Mucosa of rectum (tissue), 2 donors: Measurements from ENCODE around the gene PSAP.

Experiments used
- H3K27ac ChIP-seq, 2 donors: one replicate each; pipeline ENCODE4 v1.7.0; 2013; ENCODE audit warnings: inconsistent platforms in 2 of 2, low read depth in 2 of 2, low read length in 2 of 2
- H3K27me3 ChIP-seq, 2 donors: one replicate each; pipeline ENCODE4 v1.7.0; 2013; ENCODE audit warnings: low read length in 2 of 2; ENCODE audit not compliant: control insufficient read depth in 2 of 2, insufficient read depth in 2 of 2
- H3K36me3 ChIP-seq, 2 donors: one replicate each; pipeline ENCODE4 v1.7.0; 2013; ENCODE audit warnings: low read length in 2 of 2; ENCODE audit not compliant: control insufficient read depth in 2 of 2, insufficient read depth in 2 of 2
- H3K4me1 ChIP-seq, 2 donors: one replicate each; pipeline ENCODE4 v1.7.0; 2013; ENCODE audit warnings: low read length in 2 of 2, mild to moderate bottlenecking in 1 of 2; ENCODE audit not compliant: control insufficient read depth in 2 of 2, insufficient read depth in 2 of 2
- H3K4me3 ChIP-seq, 2 donors: one replicate each; pipeline ENCODE4 v1.7.0; 2013; ENCODE audit warnings: low read length in 2 of 2
- H3K9ac ChIP-seq, 2 donors: one replicate each; pipeline ENCODE4 v1.7.0; 2013; ENCODE audit warnings: low read length in 2 of 2, low read depth in 1 of 2, mild to moderate bottlenecking in 1 of 2
- H3K9me3 ChIP-seq, 2 donors: one replicate each; pipeline ENCODE4 v1.7.0; 2013; ENCODE audit warnings: low read length in 2 of 2; ENCODE audit not compliant: control insufficient read depth in 2 of 2
- donor health status: healthy.
- donor health status: Normal muscosa, but diverticular disease.

The PSAP gene

GRCh38 chr10:71816936-71817618 is 34.0 kb downstream of the PSAP start:
- no peaks in the 10 kb centered on the region for H3K4me1 ChIP-seq
- no peak overlapping the region for H3K9ac ChIP-seq
- H3K36me3 ChIP-seq, result peaks cover 60 to 64% of the 10 kb centered on the region in 2 donors
- no peaks in the 10 kb centered on the region for H3K9me3 ChIP-seq
- no peak overlapping the region for H3K27ac ChIP-seq
- no peak overlapping the region for H3K4me3 ChIP-seq
- H3K27me3 ChIP-seq, result no peaks in the 10 kb centered on the region

GRCh38 chr10:71816421-71816851 is 34.6 kb downstream of the PSAP start:
- Histone ChIP-seq H3K27ac (no peak overlapping the region), H3K36me3 (peaks cover 54 to 58% of the 10 kb centered on the region in 2 donors), H3K9ac (no peak overlapping the region), H3K9me3 (no peaks in the 10 kb centered on the region), H3K27me3 (no peaks in the 10 kb centered on the region), H3K4me1 (no peaks in the 10 kb centered on the region), H3K4me3 (no peak overlapping the region)

DNA sequence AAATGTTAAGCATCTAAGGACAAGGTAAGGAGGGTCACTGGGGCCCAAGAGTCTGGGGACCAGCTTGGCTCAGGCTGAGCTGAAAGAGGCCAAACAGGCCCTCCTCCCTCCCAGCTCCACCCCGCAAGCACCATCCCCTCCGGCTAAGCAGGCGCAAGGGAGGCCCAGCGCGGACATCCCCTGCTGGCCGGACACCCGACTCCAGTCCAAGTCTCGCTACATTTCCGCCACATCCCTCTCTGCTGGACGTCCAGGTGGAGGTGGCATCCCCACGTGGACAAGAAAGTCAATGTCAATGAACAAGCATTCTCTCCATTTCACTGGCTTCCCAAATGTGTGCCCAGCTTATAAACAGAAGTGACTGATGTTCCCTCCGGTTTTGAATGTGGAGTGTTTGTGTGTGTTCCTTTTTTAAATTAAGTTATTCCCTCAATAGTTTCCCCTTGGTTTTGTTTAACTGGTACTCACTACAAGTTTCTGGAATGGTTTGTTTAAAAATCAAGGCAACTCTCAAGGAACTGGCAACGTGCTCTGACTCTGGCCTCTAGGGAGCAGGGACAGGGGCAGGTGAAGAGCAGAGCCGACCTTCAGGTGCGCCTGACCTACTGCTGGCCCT is 35.4 kb downstream of the PSAP start:
- no peak overlapping the region for H3K9ac ChIP-seq
- H3K9me3 ChIP-seq, result no peaks in the 10 kb centered on the region
- H3K36me3 ChIP-seq, result peaks cover 46 to 49% of the 10 kb centered on the region in 2 donors
- no peaks in the 10 kb centered on the region for H3K4me1 ChIP-seq
- H3K4me3 ChIP-seq, result no peak overlapping the region
- H3K27ac ChIP-seq, result no peak overlapping the region
- H3K27me3 ChIP-seq, result no peaks in the 10 kb centered on the region

GRCh38 chr10:71814922-71815411 is 36.1 kb downstream of the PSAP start:
- Histone ChIP-seq H3K27ac (no peak overlapping the region), H3K27me3 (no peaks in the 10 kb centered on the region), H3K36me3 (peaks cover 41 to 43% of the 10 kb centered on the region in 2 donors)

GRCh38 chr10:71812913-71813590 is 38.0 kb downstream of the PSAP start:
- Histone ChIP-seq H3K4me3 (no peak overlapping the region), H3K36me3 (peaks cover 23 to 24% of the 10 kb centered on the region in 2 donors), H3K27me3 (no peaks in the 10 kb centered on the region), H3K9me3 (no peaks in the 10 kb centered on the region), H3K27ac (no peak overlapping the region), H3K9ac (no peak overlapping the region), H3K4me1 (no peaks in the 10 kb centered on the region)

More at GRCh38 chr10:71814922-71815411, 36.1 kb downstream of the PSAP start:
- no peak overlapping the region for H3K4me3 ChIP-seq
- H3K9ac ChIP-seq, result no peak overlapping the region
- no peaks in the 10 kb centered on the region for H3K9me3 ChIP-seq
- no peaks in the 10 kb centered on the region for H3K4me1 ChIP-seq

DNA sequence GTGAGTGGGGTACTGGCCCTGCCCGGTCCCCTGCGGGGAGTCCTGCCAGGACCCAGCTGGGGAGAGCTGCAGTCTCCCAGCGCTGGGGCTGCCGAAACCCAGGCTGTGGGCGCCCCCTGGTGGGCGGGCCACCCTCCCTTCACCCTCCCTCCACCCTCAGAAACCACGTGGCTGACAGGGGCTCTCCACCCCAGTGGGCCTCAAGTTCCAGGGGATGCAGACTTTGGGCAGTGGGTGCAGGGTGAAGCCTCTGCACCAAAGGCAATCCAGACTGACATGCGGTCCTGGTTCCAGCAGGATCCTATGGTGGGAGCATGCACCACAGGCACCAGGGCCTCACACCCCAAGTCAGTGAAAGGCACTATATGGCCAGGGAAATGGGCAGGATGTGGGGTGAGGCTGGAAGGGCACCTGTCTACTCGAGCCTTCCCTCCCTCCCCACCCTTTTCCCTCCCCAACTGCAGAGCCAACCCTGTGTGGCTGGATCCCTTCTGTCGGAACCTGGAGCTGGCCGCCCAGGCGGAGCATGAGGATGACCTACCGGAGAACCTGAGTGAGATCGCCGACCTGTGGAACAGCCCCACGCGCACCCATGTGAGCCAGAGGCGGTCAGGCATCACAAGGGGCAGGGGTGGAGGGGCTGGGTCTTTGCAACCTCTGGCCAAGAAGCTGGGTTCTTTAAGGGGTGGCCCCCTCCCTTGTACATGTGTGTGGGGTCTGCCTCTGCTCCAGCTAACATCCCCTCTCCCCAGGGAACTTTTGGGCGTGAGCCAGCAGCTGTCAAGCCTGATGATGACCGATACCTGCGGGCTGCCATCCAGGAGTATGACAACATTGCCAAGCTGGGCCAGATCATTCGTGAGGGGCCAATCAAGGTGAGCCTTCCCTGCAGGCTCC is 38.8 kb downstream of the PSAP start:
- Histone ChIP-seq H3K4me1 (no peaks in the 10 kb centered on the region), H3K9ac (no peak overlapping the region), H3K27me3 (no peaks in the 10 kb centered on the region), H3K9me3 (no peaks in the 10 kb centered on the region), H3K36me3 (peaks cover 15 to 17% of the 10 kb centered on the region in 2 donors), H3K27ac (no peak overlapping the region), H3K4me3 (no peak overlapping the region)

- Histone ChIP-seq H3K9me3 (no peaks in the 10 kb centered on the region), H3K9ac (no peak overlapping the region), H3K27me3 (no peaks in the 10 kb centered on the region), H3K4me3 (no peak overlapping the region), H3K27ac (no peak overlapping the region), H3K4me1 (no peaks in the 10 kb centered on the region), H3K36me3 (peaks cover 9 to 10% of the 10 kb centered on the region in 2 donors)
These were observed 39.7 kb downstream of the PSAP start for GRCh38 chr10:71811351-71811750.

DNA sequence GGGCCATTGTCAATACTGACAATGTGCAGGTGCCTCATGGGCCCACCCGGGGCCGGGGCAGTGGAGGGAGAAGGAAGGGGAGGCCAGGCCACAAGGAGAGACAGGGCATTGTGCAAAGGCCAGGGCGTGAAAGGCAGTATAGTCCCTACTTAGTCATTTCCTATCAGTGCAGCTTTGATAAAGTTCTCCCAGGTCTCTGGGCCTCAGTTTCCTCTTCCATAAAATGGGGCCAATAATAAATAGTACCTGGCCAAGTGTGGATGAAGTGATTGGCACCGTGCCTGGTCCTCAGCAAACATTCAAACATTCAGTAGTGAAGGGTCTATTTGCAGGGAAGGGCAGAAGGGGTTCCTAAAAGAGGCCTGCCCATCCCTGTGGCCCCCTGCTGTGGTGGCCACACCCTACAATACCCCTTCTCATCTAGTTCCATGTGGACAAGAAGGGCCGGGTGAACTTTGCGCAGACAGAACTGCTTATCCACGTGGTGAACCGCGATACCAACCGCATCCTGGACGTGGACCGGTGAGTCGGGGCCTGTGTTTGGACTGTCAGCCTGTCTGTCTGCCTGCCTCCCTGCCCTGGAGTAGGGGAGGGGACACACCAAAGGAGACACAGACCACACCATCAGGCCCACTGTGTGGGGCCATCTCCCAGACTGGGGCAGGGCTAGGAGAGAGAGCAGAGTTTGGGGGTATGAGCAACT is 40.9 kb downstream of the PSAP start:
- H3K9ac ChIP-seq, result no peak overlapping the region
- peaks cover 0 to 2% of the 10 kb centered on the region in 2 donors for H3K36me3 ChIP-seq

DNA sequence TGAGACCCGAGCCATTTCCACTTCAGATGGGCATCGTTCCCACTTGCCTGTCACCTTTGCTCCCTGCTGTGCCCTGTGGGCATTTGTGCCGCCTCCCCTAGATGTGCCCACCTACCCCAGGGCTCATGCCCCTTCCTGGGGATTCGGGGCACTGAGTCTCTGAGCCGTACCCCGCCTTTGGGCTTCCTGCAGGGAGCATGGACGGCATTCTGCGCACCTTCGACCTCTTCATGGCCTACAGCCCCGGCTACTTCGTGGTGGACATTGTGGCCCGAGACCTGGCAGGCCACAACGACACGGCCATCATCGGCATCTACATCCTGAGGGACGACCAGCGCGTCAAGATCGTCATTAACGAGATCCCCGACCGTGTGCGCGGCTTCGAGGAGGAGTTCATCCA is 41.4 kb downstream of the PSAP start:
- Histone ChIP-seq H3K9me3 (no peaks in the 10 kb centered on the region), H3K4me3 (no peak overlapping the region), H3K9ac (no peak overlapping the region), H3K4me1 (peaks cover 0 to 3% of the 10 kb centered on the region in 2 donors), H3K27me3 (no peaks in the 10 kb centered on the region), H3K36me3 (peaks cover 0 to 2% of the 10 kb centered on the region in 2 donors), H3K27ac (no peak overlapping the region)

More for the DNA sequence above, 40.9 kb downstream of the PSAP start:
- Histone ChIP-seq H3K4me3 (no peak overlapping the region), H3K27me3 (no peaks in the 10 kb centered on the region), H3K27ac (no peak overlapping the region), H3K4me1 (peaks cover 0 to 3% of the 10 kb centered on the region in 2 donors), H3K9me3 (no peaks in the 10 kb centered on the region)
